GM19463 (cell line): ENCODE results near the gene FMO2.

Source experiments
- ATAC-seq: cut with Tn5 transposase; IDR thresholded peaks from one replicate; pipeline ENCODE4 v1.9.1; 2021; ENCODE audit warnings: mild to moderate bottlenecking, moderate library complexity; ENCODE audit not compliant: unreplicated experiment

Gene FMO2

GRCh38 chr1:171256940-171257606, 72.0 kb downstream of the FMO2 start:
- ATAC-seq, result no peak

GRCh38 chr1:171257607-171258076, 72.5 kb downstream of the FMO2 start:
- no peak for ATAC-seq

DNA sequence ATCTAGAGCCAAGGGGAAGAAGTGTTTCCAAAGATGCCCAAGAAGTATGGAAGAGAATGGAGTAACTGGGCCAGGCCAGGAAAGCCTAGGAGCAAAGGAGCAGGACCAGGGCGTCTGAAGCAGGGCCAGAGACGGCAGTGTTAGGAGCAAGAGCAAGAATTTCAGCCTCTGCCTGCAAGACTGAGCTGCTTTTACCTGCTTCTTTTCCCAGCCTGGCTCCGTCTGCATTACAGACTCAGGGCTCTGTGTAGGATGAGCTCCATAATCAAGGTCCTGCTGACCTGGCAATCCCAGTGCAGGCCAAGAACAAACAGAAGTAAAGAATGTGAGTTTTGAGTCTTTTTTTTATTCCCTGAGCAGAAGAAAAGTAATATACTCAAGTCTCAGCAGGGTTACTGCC, 73.3 kb downstream of the FMO2 start:
- ATAC-seq, result no peak

DNA sequence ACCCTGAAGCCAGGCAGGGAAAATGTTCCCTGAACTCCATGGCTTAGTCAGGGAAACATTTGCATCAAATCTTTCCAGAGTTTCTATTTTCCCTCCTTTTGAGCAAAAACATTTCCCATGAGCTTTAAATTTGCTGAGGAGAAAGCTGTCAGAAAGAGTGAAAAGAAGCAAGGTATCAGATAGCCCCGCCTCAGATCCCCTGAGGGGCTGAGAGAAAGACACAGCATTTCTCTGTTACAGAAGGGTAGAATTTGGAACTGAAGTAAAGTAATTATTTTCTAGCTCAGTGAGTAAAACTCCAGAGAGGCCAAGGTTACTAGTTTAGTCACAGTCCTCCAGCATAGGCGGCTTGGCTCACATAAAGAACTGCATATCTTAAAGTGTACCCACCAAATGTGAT, 73.8 kb downstream of the FMO2 start:
- no peak for ATAC-seq
